Hepatocyte (in vitro differentiated cells): ENCODE data around the gene STK17A. TPM values are rescaled to one million over a fixed set of nuclear protein-coding genes. Genes with fewer than 3 reads are reported as not detected.

Experiments used
- DNase-seq: peaks from one replicate; pipeline ENCODE4 v3.0.0-alpha.2; 2016; ENCODE audit warnings: low spot score
- H2AFZ ChIP-seq: fragments of 200-600 bp; sonication (generic); 2 replicates; pipeline ENCODE4 v1.6.0; 2016; ENCODE audit warnings: antibody characterized with exemption, mild to moderate bottlenecking
- H3K27ac ChIP-seq: fragments of 200-600 bp; sonication (generic); 2 replicates; pipeline ENCODE4 v1.5.1; 2016; ENCODE audit warnings: mild to moderate bottlenecking
- H3K27me3 ChIP-seq: fragments of 200-600 bp; sonication (generic); 2 replicates; pipeline ENCODE4 v1.6.1; 2016
- H3K36me3 ChIP-seq: fragments of 200-600 bp; sonication (generic); replicated peaks from 2 replicates; pipeline ENCODE4 v1.5.1; 2016; ENCODE audit warnings: low read depth; ENCODE audit not compliant: insufficient read depth
- H3K4me1 ChIP-seq: fragments of 200-600 bp; sonication (generic); 2 replicates; pipeline ENCODE4 v1.5.1; 2016; ENCODE audit warnings: mild to moderate bottlenecking, moderate library complexity; ENCODE audit not compliant: insufficient read depth
- H3K4me2 ChIP-seq: fragments of 200-600 bp; sonication (generic); 2 replicates; pipeline ENCODE4 v1.6.0; 2016
- H3K4me3 ChIP-seq: fragments of 200-600 bp; sonication (generic); 2 replicates; pipeline ENCODE4 v1.5.1; 2016; ENCODE audit warnings: mild to moderate bottlenecking
- H3K79me2 ChIP-seq: fragments of 200-600 bp; sonication (generic); 2 replicates; pipeline ENCODE4 v1.6.0; 2017; ENCODE audit warnings: mild to moderate bottlenecking
- H3K9me2 ChIP-seq: fragments of 200-600 bp; sonication (generic); replicated peaks from 2 replicates; pipeline ENCODE4 v1.6.0; 2017; ENCODE audit warnings: mild to moderate bottlenecking; ENCODE audit not compliant: insufficient read depth
- H3K9me3 ChIP-seq: fragments of 200-600 bp; sonication (generic); 2 replicates; pipeline ENCODE4 v1.5.1; 2016; ENCODE audit warnings: low read depth, mild to moderate bottlenecking
- H4K20me1 ChIP-seq: fragments of 200-600 bp; sonication (generic); 2 replicates; pipeline ENCODE4 v1.6.0; 2016; ENCODE audit warnings: mild to moderate bottlenecking; ENCODE audit not compliant: insufficient read depth, poor library complexity, severe bottlenecking
- EZH2 ChIP-seq: fragments of 200-600 bp; sonication (generic); IDR thresholded peaks from 2 replicates; pipeline ENCODE4 v1.6.1; 2016; ENCODE audit warnings: antibody characterized with exemption, mild to moderate bottlenecking, borderline replicate concordance
- EZH2phosphoT487 ChIP-seq: fragments of 200-600 bp; sonication (generic); IDR thresholded peaks from one replicate; pipeline ENCODE4 v1.6.1; 2018; ENCODE audit warnings: antibody characterized with exemption, mild to moderate bottlenecking, low read depth, moderate library complexity; ENCODE audit not compliant: unreplicated experiment, severe bottlenecking
- WGBS: methylation state at CpG from one replicate; pipeline ENCODE4 v1.1.6; 2016; ENCODE audit warnings: low lambda C conversion rate; ENCODE audit errors: missing lambda C conversion rate; 5-methylcytosine and 5-hydroxymethylcytosine counted together
- polyA plus RNA-seq: library from polyadenylated mRNA; unstranded; fragments of >200 nt; fragmentation: Nextera tagmentation; extraction: Ambion mirVana; gene quantifications from 2 replicates; pipeline ENCODE4 v1.2.1, GENCODE V29; 2016
- total RNA-seq: library from RNA; depleted of rRNA; stranded (reverse); fragments of >200 nt; gene quantifications from 2 replicates; pipeline ENCODE4 v1.2.3, GENCODE V29; 2014
- TF ChIP-seq, protein P1 (sequence below): fragments of 200-600 bp; sonication (generic); IDR thresholded peaks from 2 replicates; pipeline ENCODE4 v1.5.1; 2016; ENCODE audit warnings: antibody characterized with exemption, mild to moderate bottlenecking; ENCODE audit not compliant: poor library complexity

STK17A gene
- total and polyA plus RNA-seq, 2 experiments from 2014 or later = 21.1 to 23.6 TPM

GRCh38 chr7:43604251-43604650 is 21.3 kb downstream of the STK17A start:
- 94% methylated on average over 1 of the region's 1 CpG for WGBS
- TF ChIP-seq, protein P1, sequence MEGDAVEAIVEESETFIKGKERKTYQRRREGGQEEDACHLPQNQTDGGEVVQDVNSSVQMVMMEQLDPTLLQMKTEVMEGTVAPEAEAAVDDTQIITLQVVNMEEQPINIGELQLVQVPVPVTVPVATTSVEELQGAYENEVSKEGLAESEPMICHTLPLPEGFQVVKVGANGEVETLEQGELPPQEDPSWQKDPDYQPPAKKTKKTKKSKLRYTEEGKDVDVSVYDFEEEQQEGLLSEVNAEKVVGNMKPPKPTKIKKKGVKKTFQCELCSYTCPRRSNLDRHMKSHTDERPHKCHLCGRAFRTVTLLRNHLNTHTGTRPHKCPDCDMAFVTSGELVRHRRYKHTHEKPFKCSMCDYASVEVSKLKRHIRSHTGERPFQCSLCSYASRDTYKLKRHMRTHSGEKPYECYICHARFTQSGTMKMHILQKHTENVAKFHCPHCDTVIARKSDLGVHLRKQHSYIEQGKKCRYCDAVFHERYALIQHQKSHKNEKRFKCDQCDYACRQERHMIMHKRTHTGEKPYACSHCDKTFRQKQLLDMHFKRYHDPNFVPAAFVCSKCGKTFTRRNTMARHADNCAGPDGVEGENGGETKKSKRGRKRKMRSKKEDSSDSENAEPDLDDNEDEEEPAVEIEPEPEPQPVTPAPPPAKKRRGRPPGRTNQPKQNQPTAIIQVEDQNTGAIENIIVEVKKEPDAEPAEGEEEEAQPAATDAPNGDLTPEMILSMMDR = no peak
- TF ChIP-seq EZH2phosphoT487 = no peak
- no peak for TF ChIP-seq EZH2
- Histone ChIP-seq H3K27ac (no peak overlapping the region), H4K20me1 (no peaks in the 10 kb centered on the region), H3K27me3 (no peaks in the 10 kb centered on the region), H3K4me3 (no peak overlapping the region), H3K4me2 (no peak overlapping the region), H3K9me2 (no peaks in the 10 kb centered on the region), H3K4me1 (no peaks in the 10 kb centered on the region), H2AFZ (no peak overlapping the region), H3K9me3 (no peaks in the 10 kb centered on the region), H3K79me2 (peaks cover 12% of the 10 kb centered on the region), H3K36me3 (no peaks in the 10 kb centered on the region)
- no peak for DNase-seq

DNA sequence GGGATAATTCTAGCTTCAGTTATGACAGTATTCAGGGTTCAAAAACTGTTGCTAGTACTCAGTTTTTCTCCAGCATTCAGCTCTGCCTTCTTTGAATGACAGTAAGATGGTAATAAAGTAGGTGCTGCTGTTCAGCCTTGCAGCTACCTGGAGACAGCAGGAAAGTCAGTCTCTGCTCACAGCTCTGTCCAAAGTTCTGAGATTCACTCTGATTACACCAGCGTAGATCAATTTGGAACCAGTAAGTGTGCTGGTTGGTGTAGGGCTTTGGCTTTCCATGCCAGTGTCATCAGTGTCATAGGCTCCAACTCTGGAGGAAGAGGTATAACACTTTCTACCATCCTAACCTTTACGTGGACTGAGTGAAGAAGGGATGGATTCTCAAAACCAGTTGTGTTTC is 26.2 kb downstream of the STK17A start:
- TF ChIP-seq EZH2phosphoT487 (no peak), EZH2 (no peak)
- TF ChIP-seq, protein P1 = no peak
- WGBS = 100% methylated on average over 2 of the region's 2 CpGs
- Histone ChIP-seq H3K4me3 (no peak overlapping the region), H3K27me3 (no peaks in the 10 kb centered on the region), H3K79me2 (peaks cover 11% of the 10 kb centered on the region), H3K4me1 (no peaks in the 10 kb centered on the region), H3K36me3 (no peaks in the 10 kb centered on the region), H3K9me3 (no peaks in the 10 kb centered on the region), H2AFZ (no peak overlapping the region), H3K4me2 (no peak overlapping the region), H3K9me2 (no peaks in the 10 kb centered on the region), H3K27ac (no peak overlapping the region), H4K20me1 (no peaks in the 10 kb centered on the region)
- no peak for DNase-seq

GRCh38 chr7:43612128-43612527 is 29.2 kb downstream of the STK17A start:
- Histone ChIP-seq H4K20me1 (no peaks in the 10 kb centered on the region), H3K4me2 (no peak overlapping the region), H3K27me3 (no peaks in the 10 kb centered on the region), H3K9me3 (no peaks in the 10 kb centered on the region), H2AFZ (no peak overlapping the region), H3K79me2 (peaks cover 4% of the 10 kb centered on the region), H3K9me2 (no peaks in the 10 kb centered on the region), H3K4me1 (no peaks in the 10 kb centered on the region), H3K4me3 (no peak overlapping the region), H3K27ac (no peak overlapping the region), H3K36me3 (no peaks in the 10 kb centered on the region)
- WGBS = 95% methylated on average over 5 of the region's 5 CpGs
- TF ChIP-seq, protein P1 = no peak
- TF ChIP-seq EZH2 (no peak), EZH2phosphoT487 (no peak)
- no peak for DNase-seq
